ENCODE measurements around the gene NANOS3. TPM values are rescaled to one million over a fixed set of nuclear protein-coding genes. Genes with fewer than 3 reads are reported as not detected.
A peak's percentile ranks its signal among the peaks of the same experiment; 100 is the strongest.

The NANOS3 gene
- total RNA-seq, 1 donor from 2014 or later, result not detected

- no peak for DNase-seq
Observed at GRCh38 chr19:13864667-13865570, 12.0 kb upstream of the NANOS3 start.

GRCh38 chr19:13865571-13866462, 11.1 kb upstream of the NANOS3 start:
- DNase-seq, result peak; percentile 57

- DNase-seq, result no peak
Observed at GRCh38 chr19:13866463-13867046, 10.4 kb upstream of the NANOS3 start.

- DNase-seq, result no peak
Observed at GRCh38 chr19:13868663-13869062, 8.3 kb upstream of the NANOS3 start.

GRCh38 chr19:13869281-13869680, 7.7 kb upstream of the NANOS3 start:
- peak; percentile 58 for DNase-seq

GRCh38 chr19:13870873-13871272, 6.1 kb upstream of the NANOS3 start:
- DNase-seq, result no peak

GRCh38 chr19:13872339-13872694, 4.6 kb upstream of the NANOS3 start:
- DNase-seq, result no peak

GRCh38 chr19:13872695-13873389, 4.1 kb upstream of the NANOS3 start:
- DNase-seq, result peak; percentile 63

- no peak for DNase-seq
Observed at GRCh38 chr19:13873834-13874515, 3.0 kb upstream of the NANOS3 start.

GRCh38 chr19:13875824-13876223, 1.1 kb upstream of the NANOS3 start:
- no peak for DNase-seq

GRCh38 chr19:13877303-13877702, 369 bp downstream of the NANOS3 start:
- DNase-seq, result no peak

- DNase-seq, result peak; percentile 97
Observed at GRCh38 chr19:13880059-13881043, 3.4 kb downstream of the NANOS3 start.

GRCh38 chr19:13881251-13881691, 4.3 kb downstream of the NANOS3 start:
- peak; percentile 65 for DNase-seq

GRCh38 chr19:13881692-13882418, 4.9 kb downstream of the NANOS3 start:
- DNase-seq, result peak; percentile 34

- no peak for DNase-seq
Observed at GRCh38 chr19:13882419-13882795, 5.5 kb downstream of the NANOS3 start.

GRCh38 chr19:13882836-13883235, 5.9 kb downstream of the NANOS3 start:
- DNase-seq, result no peak

GRCh38 chr19:13883516-13884064, 6.7 kb downstream of the NANOS3 start:
- DNase-seq, result peak; percentile 22

GRCh38 chr19:13884726-13885591, 8.0 kb downstream of the NANOS3 start:
- no peak for DNase-seq

All from tongue (tissue), 2 donors.